SK-N-SH (cell line): ENCODE data around the gene CCDC57. TPM values are rescaled to one million over a fixed set of nuclear protein-coding genes. Genes with fewer than 3 reads are reported as not detected.

Experiments used
- CTCF ChIA-PET: fragments of 300-600, 350-600 bp; formaldehyde crosslinking; extraction: SDS; loops from one replicate; lab custom pipeline; 2021; lab: Yijun Ruan, JAX
- POLR2A ChIA-PET: fragments of 350-600 bp; sonication (Branson Sonifier 250); formaldehyde crosslinking; extraction: SDS; loops from one replicate; lab custom pipeline; 2020; ENCODE audit warnings: antibody characterized with exemption, inconsistent platforms; lab: Yijun Ruan, JAX
- DNase-seq: peaks from one replicate; pipeline ENCODE4 v3.0.0; 2012
- H2AFZ ChIP-seq: fragments of 200-600 bp; sonication (generic); 2 replicates; pipeline ENCODE4 v1.8.1; 2016; ENCODE audit warnings: antibody characterized with exemption, mild to moderate bottlenecking, low read depth
- H3F3A ChIP-seq: fragments of 200-600 bp; sonication (generic); replicated peaks from 2 replicates; pipeline ENCODE3; 2016; ENCODE audit warnings: antibody characterized with exemption, mild to moderate bottlenecking; ENCODE audit not compliant: insufficient read depth
- H3K27ac ChIP-seq, 2 experiments: fragments of 200-500 bp in 1 of 2; fragments of 200-600 bp in 1 of 2; sonication (Bioruptor generic) in 1 of 2; sonication (generic), shearing (Covaris generic) in 1 of 2; 2 replicates each; pipeline versions ENCODE4 v1.5.1 to v1.6.1; 2014 to 2016; ENCODE audit warnings: low read depth in 2 of 2, inconsistent platforms in 1 of 2, low read length in 1 of 2, mild to moderate bottlenecking in 1 of 2, mixed read lengths in 1 of 2
- H3K27me3 ChIP-seq: fragments of 200-600 bp; sonication (generic), shearing (Covaris generic); 2 replicates; pipeline ENCODE4 v1.6.1; 2016; ENCODE audit warnings: mixed run types; ENCODE audit not compliant: insufficient read depth
- H3K36me3 ChIP-seq, 2 experiments: fragments of 200-500 bp in 1 of 2; fragments of 200-600 bp in 1 of 2; sonication (Bioruptor generic) in 1 of 2; sonication (generic) in 1 of 2; replicated peaks in 1 of 2; 2 replicates each; pipeline versions ENCODE3 to v1.5.1; 2014 to 2016; ENCODE audit warnings: low read length in 1 of 2, mild to moderate bottlenecking in 1 of 2; ENCODE audit not compliant: insufficient read depth in 2 of 2, control insufficient read depth in 1 of 2
- H3K4me1 ChIP-seq, 2 experiments: fragments of 200-500 bp in 1 of 2; fragments of 200-600 bp in 1 of 2; sonication (Bioruptor generic) in 1 of 2; sonication (generic), shearing (Covaris generic) in 1 of 2; 2 replicates each; pipeline versions ENCODE4 v1.5.1 to v1.6.1; 2014 to 2016; ENCODE audit warnings: low read depth in 1 of 2, low read length in 1 of 2, mixed run types in 1 of 2; ENCODE audit not compliant: insufficient read depth in 2 of 2, control insufficient read depth in 1 of 2
- H3K4me2 ChIP-seq: fragments of 200-600 bp; sonication (generic), shearing (Covaris generic); 2 replicates; pipeline ENCODE4 v1.6.1; 2017; ENCODE audit warnings: mixed run types
- H3K4me3 ChIP-seq, 2 experiments: fragments of 200-500 bp in 1 of 2; fragments of 200-600 bp in 1 of 2; sonication (Bioruptor generic) in 1 of 2; sonication (generic), shearing (Covaris generic) in 1 of 2; 2 replicates each; pipeline versions ENCODE4 v1.5.1 to v1.8.1; 2014 to 2016; ENCODE audit warnings: low read depth in 2 of 2, inconsistent platforms in 1 of 2, low read length in 1 of 2, mild to moderate bottlenecking in 1 of 2, mixed read lengths in 1 of 2, moderate library complexity in 1 of 2
- H3K79me2 ChIP-seq: fragments of 200-600 bp; sonication (generic); 2 replicates; pipeline ENCODE4 v1.8.1; 2017; ENCODE audit warnings: mild to moderate bottlenecking; ENCODE audit not compliant: insufficient read depth
- H3K9ac ChIP-seq: fragments of 200-600 bp; sonication (generic); 2 replicates; pipeline ENCODE4 v1.6.1; 2017; ENCODE audit warnings: mixed run types
- H3K9me2 ChIP-seq: fragments of 200-600 bp; sonication (generic); 2 replicates; pipeline ENCODE4 v1.6.1; 2017; ENCODE audit warnings: mixed run types
- H3K9me3 ChIP-seq: fragments of 200-600 bp; sonication (generic); 2 replicates; pipeline ENCODE4 v1.6.1; 2017; ENCODE audit warnings: mixed run types, mild to moderate bottlenecking, moderate library complexity
- H4K20me1 ChIP-seq: fragments of 200-600 bp; sonication (generic); 2 replicates; pipeline ENCODE4 v1.6.1; 2017; ENCODE audit warnings: mild to moderate bottlenecking, mixed run types; ENCODE audit not compliant: insufficient read depth
- EZH2phosphoT487 ChIP-seq: fragments of 200-600 bp; sonication (generic); IDR thresholded peaks from 2 replicates; pipeline ENCODE4 v1.6.1; 2017; ENCODE audit warnings: low read depth, mixed run types, mild to moderate bottlenecking, antibody characterized with exemption, moderate library complexity, borderline replicate concordance
- JUND ChIP-seq: IDR thresholded peaks from 2 replicates; pipeline ENCODE4 v1.4.0; 2012
- RAD21 ChIP-seq: IDR thresholded peaks from 2 replicates; pipeline ENCODE4 v1.6.1; 2012; ENCODE audit warnings: mild to moderate bottlenecking, low read length
- RCOR1 ChIP-seq: fragments of 150-350 bp; IDR thresholded peaks from 2 replicates; pipeline ENCODE4 v1.6.1; 2017; ENCODE audit warnings: antibody characterized with exemption, low read length
- RXRA ChIP-seq: IDR thresholded peaks from 2 replicates; pipeline ENCODE4 v1.4.0; 2012; ENCODE audit warnings: low read depth, mild to moderate bottlenecking, borderline replicate concordance
- SMC3 ChIP-seq: IDR thresholded peaks from 2 replicates; pipeline ENCODE4 v1.6.1; 2012; ENCODE audit warnings: low read depth, low read length, improper control_type of control experiment
- TCF12 ChIP-seq: IDR thresholded peaks from 2 replicates; pipeline ENCODE4 v1.4.0; 2012
- USF1 ChIP-seq: IDR thresholded peaks from 2 replicates; pipeline ENCODE4 v1.4.0; 2012; ENCODE audit warnings: low read depth, borderline replicate concordance
- YY1 ChIP-seq: IDR thresholded peaks from 2 replicates; pipeline ENCODE4 v1.4.0; 2012; ENCODE audit warnings: low read depth, mild to moderate bottlenecking
- WGBS: methylation state at CpG from one replicate; pipeline ENCODE4 v1.1.6; 2017; ENCODE audit warnings: low lambda C conversion rate; 5-methylcytosine and 5-hydroxymethylcytosine counted together
- polyA plus RNA-seq, 3 experiments: library from polyadenylated mRNA; depleted of rRNA; stranded (reverse); fragments of >200 nt; gene quantifications; 2 replicates each; pipeline ENCODE4 v1.2.3, GENCODE V29; 2012
- TF ChIP-seq, protein P1 (sequence below): fragments of 150-350 bp; IDR thresholded peaks from 2 replicates; pipeline ENCODE4 v1.6.1; 2017; ENCODE audit warnings: antibody characterized with exemption, low read length, low read depth, borderline replicate concordance
- TF ChIP-seq, protein P2 (sequence below): fragments of 150-350 bp; IDR thresholded peaks from 2 replicates; pipeline ENCODE4 v1.6.1; 2016; ENCODE audit warnings: mild to moderate bottlenecking, low read depth, low read length

Gene CCDC57
- polyA plus RNA-seq, 1 of the 3 experiments (the other 2 are of a cell fraction): 68.6 TPM

DNA sequence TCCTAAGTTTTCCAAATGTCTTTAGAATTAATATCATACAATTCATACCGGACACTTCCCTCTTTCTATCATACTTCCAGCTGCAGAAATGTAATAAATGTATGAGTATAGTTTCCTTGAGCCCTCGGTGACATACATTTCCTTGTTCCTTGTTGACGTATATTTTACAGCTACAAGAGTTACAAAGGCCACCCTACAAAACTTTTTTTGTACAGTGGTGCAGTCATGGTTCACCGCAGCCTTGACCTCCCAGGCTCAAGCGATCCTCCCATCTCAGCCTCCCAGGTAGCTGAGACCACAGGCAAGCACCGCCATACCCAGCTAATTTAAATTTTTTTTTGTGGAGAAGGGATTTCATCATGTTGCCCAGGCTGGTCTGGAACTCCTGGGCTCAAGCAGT is 139.8 kb downstream of the CCDC57 start:
- CTCF ChIA-PET: interaction anchor here (0.7 to 4.1 kb wide), 3 partner anchors 19 to 72 kb away, joined by 3 to 12 read pairs (median 4); partner anchors contain the start of gene DCXR
- Histone ChIP-seq H3K79me2 (no peaks in the 10 kb centered on the region), H3K4me2 (no peak overlapping the region), H3F3A (peaks cover 21% of the 10 kb centered on the region), H3K9me3 (no peaks in the 10 kb centered on the region)
- no peak for TF ChIP-seq JUND
- TF ChIP-seq, all 33 proteins: peak for 0
- POLR2A ChIA-PET: interaction anchor here (0.6 to 0.7 kb wide), 2 partner anchors 10 to 371 kb away, joined by 3 read pairs; no protein-coding TSS in a partner anchor
- peaks cover 0 to 2% of the 10 kb centered on the region in 2 experiments for H3K36me3 ChIP-seq
- no peak overlapping the region for H3K27ac ChIP-seq
- no peak overlapping the region for H3K4me3 ChIP-seq
- 74% methylated on average over 6 of the region's 6 CpGs for WGBS
- H2AFZ ChIP-seq: no peak overlapping the region
- DNase-seq: no peak
- H3K4me1 ChIP-seq: no peaks in the 10 kb centered on the region
- H3K9me2 ChIP-seq: no peaks in the 10 kb centered on the region
- H3K9ac ChIP-seq: no peak overlapping the region
- no peaks in the 10 kb centered on the region for H3K27me3 ChIP-seq
- H4K20me1 ChIP-seq: no peaks in the 10 kb centered on the region

DNA sequence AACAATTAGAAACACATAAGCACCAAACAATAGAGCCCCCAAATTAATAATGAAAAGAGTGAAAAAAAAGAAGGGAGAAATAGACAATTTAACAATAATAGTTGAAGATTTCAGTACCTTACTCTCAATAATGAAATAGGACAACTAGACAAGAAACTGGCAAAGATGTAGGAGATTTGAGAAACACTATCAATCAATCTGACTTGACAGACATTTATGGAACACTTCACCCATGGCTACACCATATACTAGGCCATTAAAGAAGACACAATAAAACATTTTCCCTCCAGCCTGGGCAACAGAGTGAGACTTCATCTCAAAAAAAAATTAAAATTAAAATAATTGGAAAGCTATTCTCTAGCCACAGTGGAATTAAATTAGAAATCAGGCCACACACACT is 142.0 kb downstream of the CCDC57 start:
- Histone ChIP-seq H3K36me3 (no peaks in the 10 kb centered on the region), H3K9me3 (no peaks in the 10 kb centered on the region)
- TF ChIP-seq RCOR1 (no peak), TCF12 (no peak), SMC3 (no peak), RXRA (no peak), EZH2phosphoT487 (no peak), USF1 (no peak), RAD21 (no peak), YY1 (no peak)
- TF ChIP-seq, protein P1, sequence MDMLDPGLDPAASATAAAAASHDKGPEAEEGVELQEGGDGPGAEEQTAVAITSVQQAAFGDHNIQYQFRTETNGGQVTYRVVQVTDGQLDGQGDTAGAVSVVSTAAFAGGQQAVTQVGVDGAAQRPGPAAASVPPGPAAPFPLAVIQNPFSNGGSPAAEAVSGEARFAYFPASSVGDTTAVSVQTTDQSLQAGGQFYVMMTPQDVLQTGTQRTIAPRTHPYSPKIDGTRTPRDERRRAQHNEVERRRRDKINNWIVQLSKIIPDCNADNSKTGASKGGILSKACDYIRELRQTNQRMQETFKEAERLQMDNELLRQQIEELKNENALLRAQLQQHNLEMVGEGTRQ: no peak
- TF ChIP-seq, protein P2, sequence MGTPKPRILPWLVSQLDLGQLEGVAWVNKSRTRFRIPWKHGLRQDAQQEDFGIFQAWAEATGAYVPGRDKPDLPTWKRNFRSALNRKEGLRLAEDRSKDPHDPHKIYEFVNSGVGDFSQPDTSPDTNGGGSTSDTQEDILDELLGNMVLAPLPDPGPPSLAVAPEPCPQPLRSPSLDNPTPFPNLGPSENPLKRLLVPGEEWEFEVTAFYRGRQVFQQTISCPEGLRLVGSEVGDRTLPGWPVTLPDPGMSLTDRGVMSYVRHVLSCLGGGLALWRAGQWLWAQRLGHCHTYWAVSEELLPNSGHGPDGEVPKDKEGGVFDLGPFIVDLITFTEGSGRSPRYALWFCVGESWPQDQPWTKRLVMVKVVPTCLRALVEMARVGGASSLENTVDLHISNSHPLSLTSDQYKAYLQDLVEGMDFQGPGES: no peak
- TF ChIP-seq, all 33 proteins: peak for 0
- Histone ChIP-seq H3K27me3 (no peaks in the 10 kb centered on the region), H3K4me3 (no peak overlapping the region), H3F3A (peaks cover 14% of the 10 kb centered on the region), H3K79me2 (peaks cover 9% of the 10 kb centered on the region), H3K9me2 (no peaks in the 10 kb centered on the region), H2AFZ (no peak overlapping the region; the same call in 1 of the 2 replicates), H4K20me1 (no peaks in the 10 kb centered on the region), H3K4me1 (peaks cover 5% of the 10 kb centered on the region in 2 experiments; a peak in 2 of 4 replicates), H3K4me2 (no peak overlapping the region), H3K27ac (no peak overlapping the region), H3K9ac (no peak overlapping the region)
- DNase-seq: no peak
- POLR2A ChIA-PET: interaction anchor here (0.7 to 1.8 kb wide), 2 partner anchors 10 to 109 kb away, joined by 3 to 4 read pairs; no protein-coding TSS in a partner anchor
- CTCF ChIA-PET: interaction anchor here (1.3 to 4.1 kb wide), 5 partner anchors 21 to 50 kb away, joined by 3 to 15 read pairs (median 6); partner anchors contain the start of gene DCXR
